SK-N-SH (cell line): ENCODE measurements around the gene POP4. TPM values are rescaled to one million over a fixed set of nuclear protein-coding genes. Genes with fewer than 3 reads are reported as not detected.

ENCODE experiments used
- CTCF ChIA-PET: fragments of 300-600, 350-600 bp; formaldehyde crosslinking; extraction: SDS; loops from one replicate; lab custom pipeline; 2021; lab: Yijun Ruan, JAX
- POLR2A ChIA-PET: fragments of 350-600 bp; sonication (Branson Sonifier 250); formaldehyde crosslinking; extraction: SDS; loops from one replicate; lab custom pipeline; 2020; ENCODE audit warnings: antibody characterized with exemption, inconsistent platforms; lab: Yijun Ruan, JAX
- DNase-seq: peaks from one replicate; pipeline ENCODE4 v3.0.0; 2012
- H2AFZ ChIP-seq: fragments of 200-600 bp; sonication (generic); 2 replicates; pipeline ENCODE4 v1.8.1; 2016; ENCODE audit warnings: antibody characterized with exemption, mild to moderate bottlenecking, low read depth
- H3F3A ChIP-seq: fragments of 200-600 bp; sonication (generic); replicated peaks from 2 replicates; pipeline ENCODE3; 2016; ENCODE audit warnings: antibody characterized with exemption, mild to moderate bottlenecking; ENCODE audit not compliant: insufficient read depth
- H3K27ac ChIP-seq, 2 experiments: fragments of 200-500 bp in 1 of 2; fragments of 200-600 bp in 1 of 2; sonication (Bioruptor generic) in 1 of 2; sonication (generic), shearing (Covaris generic) in 1 of 2; 2 replicates each; pipeline versions ENCODE4 v1.5.1 to v1.6.1; 2014 to 2016; ENCODE audit warnings: low read depth in 2 of 2, inconsistent platforms in 1 of 2, low read length in 1 of 2, mild to moderate bottlenecking in 1 of 2, mixed read lengths in 1 of 2
- H3K27me3 ChIP-seq: fragments of 200-600 bp; sonication (generic), shearing (Covaris generic); 2 replicates; pipeline ENCODE4 v1.6.1; 2016; ENCODE audit warnings: mixed run types; ENCODE audit not compliant: insufficient read depth
- H3K36me3 ChIP-seq, 2 experiments: fragments of 200-500 bp in 1 of 2; fragments of 200-600 bp in 1 of 2; sonication (Bioruptor generic) in 1 of 2; sonication (generic) in 1 of 2; replicated peaks in 1 of 2; 2 replicates each; pipeline versions ENCODE3 to v1.5.1; 2014 to 2016; ENCODE audit warnings: low read length in 1 of 2, mild to moderate bottlenecking in 1 of 2; ENCODE audit not compliant: insufficient read depth in 2 of 2, control insufficient read depth in 1 of 2
- H3K4me1 ChIP-seq, 2 experiments: fragments of 200-500 bp in 1 of 2; fragments of 200-600 bp in 1 of 2; sonication (Bioruptor generic) in 1 of 2; sonication (generic), shearing (Covaris generic) in 1 of 2; 2 replicates each; pipeline versions ENCODE4 v1.5.1 to v1.6.1; 2014 to 2016; ENCODE audit warnings: low read depth in 1 of 2, low read length in 1 of 2, mixed run types in 1 of 2; ENCODE audit not compliant: insufficient read depth in 2 of 2, control insufficient read depth in 1 of 2
- H3K4me2 ChIP-seq: fragments of 200-600 bp; sonication (generic), shearing (Covaris generic); 2 replicates; pipeline ENCODE4 v1.6.1; 2017; ENCODE audit warnings: mixed run types
- H3K4me3 ChIP-seq, 2 experiments: fragments of 200-500 bp in 1 of 2; fragments of 200-600 bp in 1 of 2; sonication (Bioruptor generic) in 1 of 2; sonication (generic), shearing (Covaris generic) in 1 of 2; 2 replicates each; pipeline versions ENCODE4 v1.5.1 to v1.8.1; 2014 to 2016; ENCODE audit warnings: low read depth in 2 of 2, inconsistent platforms in 1 of 2, low read length in 1 of 2, mild to moderate bottlenecking in 1 of 2, mixed read lengths in 1 of 2, moderate library complexity in 1 of 2
- H3K79me2 ChIP-seq: fragments of 200-600 bp; sonication (generic); 2 replicates; pipeline ENCODE4 v1.8.1; 2017; ENCODE audit warnings: mild to moderate bottlenecking; ENCODE audit not compliant: insufficient read depth
- H3K9ac ChIP-seq: fragments of 200-600 bp; sonication (generic); 2 replicates; pipeline ENCODE4 v1.6.1; 2017; ENCODE audit warnings: mixed run types
- H3K9me2 ChIP-seq: fragments of 200-600 bp; sonication (generic); 2 replicates; pipeline ENCODE4 v1.6.1; 2017; ENCODE audit warnings: mixed run types
- H3K9me3 ChIP-seq: fragments of 200-600 bp; sonication (generic); 2 replicates; pipeline ENCODE4 v1.6.1; 2017; ENCODE audit warnings: mixed run types, mild to moderate bottlenecking, moderate library complexity
- H4K20me1 ChIP-seq: fragments of 200-600 bp; sonication (generic); 2 replicates; pipeline ENCODE4 v1.6.1; 2017; ENCODE audit warnings: mild to moderate bottlenecking, mixed run types; ENCODE audit not compliant: insufficient read depth
- CTCF ChIP-seq: fragments of 200-600 bp; sonication (generic); IDR thresholded peaks from 2 replicates; pipeline ENCODE4 v1.6.1; 2017; ENCODE audit warnings: antibody characterized with exemption, mild to moderate bottlenecking, moderate library complexity
- EP300 ChIP-seq, 2 experiments: IDR thresholded peaks; 2 replicates each; pipeline versions ENCODE4 v1.4.0 to v1.6.1; 2012; ENCODE audit warnings: borderline replicate concordance in 1 of 2, low read depth in 1 of 2, low read length in 1 of 2
- EZH2phosphoT487 ChIP-seq: fragments of 200-600 bp; sonication (generic); IDR thresholded peaks from 2 replicates; pipeline ENCODE4 v1.6.1; 2017; ENCODE audit warnings: low read depth, mixed run types, mild to moderate bottlenecking, antibody characterized with exemption, moderate library complexity, borderline replicate concordance
- IRF3 ChIP-seq: fragments of 150-350 bp; IDR thresholded peaks from 2 replicates; pipeline ENCODE4 v1.6.1; 2016; ENCODE audit warnings: mild to moderate bottlenecking, low read depth, low read length
- MEF2A ChIP-seq: IDR thresholded peaks from 2 replicates; pipeline ENCODE4 v1.4.0; 2012; ENCODE audit warnings: low read depth, borderline replicate concordance
- NFIC ChIP-seq: IDR thresholded peaks from 2 replicates; pipeline ENCODE4 v1.4.0; 2012; ENCODE audit warnings: borderline replicate concordance
- PBX3 ChIP-seq: IDR thresholded peaks from 2 replicates; pipeline ENCODE4; 2012
- POLR2AphosphoS5 ChIP-seq: IDR thresholded peaks from 2 replicates; pipeline ENCODE4 v1.6.1; 2012; ENCODE audit warnings: low read depth, low read length
- RAD21 ChIP-seq: IDR thresholded peaks from 2 replicates; pipeline ENCODE4 v1.6.1; 2012; ENCODE audit warnings: mild to moderate bottlenecking, low read length
- REST ChIP-seq: IDR thresholded peaks from 2 replicates; pipeline ENCODE4 v1.6.1; 2012; ENCODE audit warnings: mild to moderate bottlenecking, low read depth, low read length, moderate library complexity
- SMC3 ChIP-seq: IDR thresholded peaks from 2 replicates; pipeline ENCODE4 v1.6.1; 2012; ENCODE audit warnings: low read depth, low read length, improper control_type of control experiment
- TCF12 ChIP-seq: IDR thresholded peaks from 2 replicates; pipeline ENCODE4 v1.4.0; 2012
- TEAD4 ChIP-seq: IDR thresholded peaks from 2 replicates; pipeline ENCODE4 v1.4.0; 2012; ENCODE audit warnings: mild to moderate bottlenecking, borderline replicate concordance; ENCODE audit not compliant: insufficient read depth
- USF2 ChIP-seq: fragments of 150-350 bp; IDR thresholded peaks from 2 replicates; pipeline ENCODE4 v1.6.1; 2017; ENCODE audit warnings: antibody characterized with exemption, low read length, low read depth, borderline replicate concordance
- WGBS: methylation state at CpG from one replicate; pipeline ENCODE4 v1.1.6; 2017; ENCODE audit warnings: low lambda C conversion rate; 5-methylcytosine and 5-hydroxymethylcytosine counted together
- polyA plus RNA-seq, 3 experiments: library from polyadenylated mRNA; depleted of rRNA; stranded (reverse); fragments of >200 nt; gene quantifications; 2 replicates each; pipeline ENCODE4 v1.2.3, GENCODE V29; 2012

Gene POP4
- polyA plus RNA-seq, 1 of the 3 experiments (the other 2 are of a cell fraction), result 75.4 TPM

- ChIA-PET POLR2A (no interaction called here), CTCF (no interaction called here)
- WGBS, result 9% methylated on average over 5 of the region's 5 CpGs
Observed at GRCh38 chr19:29653398-29653797, 47.3 kb downstream of the POP4 start.

GRCh38 chr19:29655648-29656335, 49.7 kb downstream of the POP4 start:
- Histone ChIP-seq H3K9me3 (no peaks in the 10 kb centered on the region), H3K4me3 (no peak overlapping the region), H3K9ac (no peak overlapping the region), H3F3A (no peaks in the 10 kb centered on the region), H3K4me1 (no peaks in the 10 kb centered on the region), H3K9me2 (no peaks in the 10 kb centered on the region), H3K27ac (no peak overlapping the region), H3K4me2 (no peak overlapping the region), H3K27me3 (peaks cover 9% of the 10 kb centered on the region; the same call in 1 of the 2 replicates), H3K79me2 (no peaks in the 10 kb centered on the region), H3K36me3 (no peaks in the 10 kb centered on the region), H4K20me1 (no peaks in the 10 kb centered on the region), H2AFZ (no peak overlapping the region)
- WGBS, result 7% methylated on average over 4 of the region's 4 CpGs
- no peak for DNase-seq
- CTCF ChIA-PET, result interaction anchor here (0.9 kb wide), 1 partner anchor 61 kb away, joined by 3 read pairs; no protein-coding TSS in a partner anchor
- POLR2A ChIA-PET, result no interaction called here
- no peak for TF ChIP-seq RAD21
- TF ChIP-seq TCF12, result no peak
- no peak for TF ChIP-seq EZH2phosphoT487
- TF ChIP-seq CTCF, result no peak
- TF ChIP-seq SMC3, result no peak
- TF ChIP-seq POLR2AphosphoS5, result no peak
- TF ChIP-seq PBX3, result no peak
- no peak for TF ChIP-seq MEF2A
- no peak for TF ChIP-seq REST
- no peak for TF ChIP-seq NFIC
- TF ChIP-seq USF2, result no peak
- TF ChIP-seq TEAD4, result no peak
- TF ChIP-seq EP300 (IDR thresholded peaks at IDR 0.05; ENCODE audit: borderline replicate concordance in 1 of 2, low read depth in 1 of 2, low read length in 1 of 2), result no peak
- no peak for TF ChIP-seq IRF3

More at GRCh38 chr19:29653398-29653797, 47.3 kb downstream of the POP4 start:
- Histone ChIP-seq H3K27ac (no peak overlapping the region), H3K27me3 (peaks cover 9% of the 10 kb centered on the region; the same call in 1 of the 2 replicates), H4K20me1 (no peaks in the 10 kb centered on the region), H3K9me2 (no peaks in the 10 kb centered on the region), H3K9ac (no peak overlapping the region), H3K36me3 (no peaks in the 10 kb centered on the region), H3K4me2 (no peak overlapping the region), H3K9me3 (no peaks in the 10 kb centered on the region), H3K4me1 (no peaks in the 10 kb centered on the region), H2AFZ (no peak overlapping the region), H3K79me2 (no peaks in the 10 kb centered on the region), H3F3A (no peaks in the 10 kb centered on the region), H3K4me3 (no peak overlapping the region)
- DNase-seq, result no peak
- no peak for TF ChIP-seq MEF2A
